HK-2 (cell line): Measurements from ENCODE around the gene KLHL7.

ENCODE experiments used
- DNase-seq: peaks from one replicate; pipeline ENCODE4 v3.0.0-alpha.2; 2018; ENCODE audit not compliant: unreplicated experiment

The KLHL7 gene

GRCh38 chr7:23105644-23106056, at the start of gene KLHL7:
TSS of gene KLHL7 (plus strand) at chr7:23105785. CDS start at chr7:23106027, 242 bp downstream.
- DNase-seq, result peak; percentile 93

GRCh38 chr7:23058408-23059096, 47.0 kb upstream of the KLHL7 start:
- DNase-seq, result no peak

- no peak for DNase-seq
These were observed 44.3 kb upstream of the KLHL7 start for GRCh38 chr7:23061327-23061726.

- DNase-seq, result no peak
These were observed 43.1 kb upstream of the KLHL7 start for GRCh38 chr7:23062452-23062851.

- peak; percentile 34 for DNase-seq
These were observed 39.6 kb upstream of the KLHL7 start for GRCh38 chr7:23065974-23066373.

GRCh38 chr7:23067271-23067670, 38.3 kb upstream of the KLHL7 start:
- DNase-seq, result no peak

- DNase-seq, result no peak
These were observed 33.5 kb upstream of the KLHL7 start for GRCh38 chr7:23072048-23072447.

GRCh38 chr7:23072922-23073321, 32.7 kb upstream of the KLHL7 start:
- no peak for DNase-seq

- DNase-seq, result no peak
These were observed 30.9 kb upstream of the KLHL7 start for GRCh38 chr7:23074443-23075261.

GRCh38 chr7:23075571-23075970, 30.0 kb upstream of the KLHL7 start:
- DNase-seq, result no peak

GRCh38 chr7:23076772-23077171, 28.8 kb upstream of the KLHL7 start:
- no peak for DNase-seq

- no peak for DNase-seq
These were observed 12.5 kb upstream of the KLHL7 start for GRCh38 chr7:23093111-23093510.

GRCh38 chr7:23093546-23093945, 12.0 kb upstream of the KLHL7 start:
- no peak for DNase-seq

- no peak for DNase-seq
These were observed 8.9 kb upstream of the KLHL7 start for GRCh38 chr7:23096518-23097290.

- DNase-seq, result no peak
These were observed 7.6 kb upstream of the KLHL7 start for GRCh38 chr7:23098029-23098428.

GRCh38 chr7:23098460-23098859, 7.1 kb upstream of the KLHL7 start:
- no peak for DNase-seq

GRCh38 chr7:23100697-23101096, 4.9 kb upstream of the KLHL7 start:
- no peak for DNase-seq

- DNase-seq, result no peak
These were observed 420 bp upstream of the KLHL7 start for GRCh38 chr7:23105086-23105643.

- peak; percentile 50 for DNase-seq
These were observed 655 bp downstream of the KLHL7 start for GRCh38 chr7:23106057-23106822.

- no peak for DNase-seq
These were observed 1.5 kb downstream of the KLHL7 start for GRCh38 chr7:23106823-23107663.
